ENCODE results near the gene TMEM106B. TPM values are rescaled to one million over a fixed set of nuclear protein-coding genes. Genes with fewer than 3 reads are reported as not detected.

The TMEM106B gene
- total and polyA plus RNA-seq, 10 of the 15 experiments (the other 5 are each of a cell fraction or from before 2014, with no cell fraction given): 3.7 to 21.2 (median 12.3) TPM

GRCh38 chr7:12229046-12229445 lies 18.0 kb downstream of the TMEM106B start:
- intact Hi-C loops (cut with micrococcal nuclease; ENCODE audit: unreplicated experiment) (no loop called here), in situ Hi-C loops (cut with MboI) (no loop called here)
- Histone ChIP-seq H3K4me3 (no peak overlapping the region), H3K4me1 (ENCODE audit: control insufficient read depth, insufficient read depth, low read length) (no peaks in the 10 kb centered on the region), H3K79me2 (ENCODE audit: control insufficient read depth, insufficient read depth, low read length) (no peaks in the 10 kb centered on the region), H3K4me2 (ENCODE audit: control insufficient read depth, insufficient read depth) (no peak overlapping the region), H2AFZ (ENCODE audit: control insufficient read depth, low read depth, low read length) (no peak overlapping the region), H3K9me3 (replicated peaks; ENCODE audit: control insufficient read depth, insufficient read depth, low read length) (no peaks in the 10 kb centered on the region; the same call in 2 of the 3 replicates), H4K20me1 (ENCODE audit: control insufficient read depth, insufficient read depth) (no peaks in the 10 kb centered on the region), H3K27me3 (replicated peaks in 1 of 2; ENCODE audit: control insufficient read depth in 2 of 2, insufficient read depth in 2 of 2, low read length in 1 of 2) (no peaks in the 10 kb centered on the region), H3K9ac (ENCODE audit: control insufficient read depth, insufficient read depth, low read length) (no peak overlapping the region), H3K27ac (ENCODE audit: control insufficient read depth, insufficient read depth) (no peak overlapping the region), H3K36me3 (ENCODE audit: control insufficient read depth in 2 of 2, insufficient read depth in 2 of 2, low read length in 1 of 2) (no peaks in the 10 kb centered on the region)
- ChIA-PET POLR2A (no interaction called here), RAD21 (ENCODE audit: unreplicated experiment) (no interaction called here), SMC1A (ENCODE audit: uncharacterized antibody, unreplicated experiment) (interaction anchor here (0.7 to 1.8 kb wide), 3 partner anchors 9 to 19 kb away, joined by 3 to 4 read pairs (median 3); partner anchors contain the start of gene TMEM106B), CTCF (interaction anchor here (1.0 kb wide), 2 partner anchors 9 to 11 kb away, joined by 3 read pairs; no protein-coding TSS in a partner anchor)
- DNase-seq (ENCODE audit: low read depth, low spot score): no peak
- no peak for FAIRE-seq
- TF ChIP-seq EED (IDR thresholded peaks at IDR 0.05; ENCODE audit: low read depth) (no peak), NR2F1 (conservative IDR thresholded peaks at IDR 0.05) (no peak), CUX1 (IDR thresholded peaks at IDR 0.05; ENCODE audit: insufficient replicate concordance, low read depth, low read length) (no peak), NFXL1 (IDR thresholded peaks at IDR 0.05; ENCODE audit: borderline replicate concordance) (no peak), KLF5 (IDR thresholded peaks at IDR 0.05; ENCODE audit: partially characterized antibody) (no peak), IRF4 (IDR thresholded peaks at IDR 0.05; ENCODE audit: low read depth, low read length) (no peak), POLR2AphosphoS5 (IDR thresholded peaks at IDR 0.05; ENCODE audit: low read length) (no peak), BCL3 (IDR thresholded peaks at IDR 0.05; ENCODE audit: borderline replicate concordance, insufficient read depth, low read depth, low read length, poor library complexity, severe bottlenecking) (no peak), CHD2 (IDR thresholded peaks at IDR 0.05; ENCODE audit: borderline replicate concordance, low read depth, low read length) (no peak), MTA3 (IDR thresholded peaks at IDR 0.05; ENCODE audit: borderline replicate concordance, low read length) (no peak), SMAD5 (IDR thresholded peaks at IDR 0.05; ENCODE audit: low read depth) (no peak)
- BruUV-seq (replicated peaks): no TSS peak
- ATAC-seq: no peak
